ENCODE results near the gene FAM200B. TPM values are rescaled to one million over a fixed set of nuclear protein-coding genes. Genes with fewer than 3 reads are reported as not detected.

FAM200B gene
- total and polyA plus RNA-seq, 2 donors (not counting 1 experiment from before 2014, with no cell fraction given) = 22.6 to 35.1 TPM

- H3K9me3 ChIP-seq (ENCODE audit: control insufficient read depth, insufficient read depth, low read depth, low read length) = no peaks in the 10 kb centered on the region
- H3K4me2 ChIP-seq (ENCODE audit: extremely low read depth, insufficient read depth, low read length) = peak overlapping the region; percentile 41
- TF ChIP-seq EZH2 (IDR thresholded peaks at IDR 0.05; ENCODE audit: low read length, missing control alignments) (no peak), CTCF (conservative IDR thresholded peaks at IDR 0.05 in 1 of 2, IDR thresholded peaks at IDR 0.05 in 1 of 2; ENCODE audit: low read depth in 1 of 2, low read length in 2 of 2) (no peak)
- H4K20me1 ChIP-seq (ENCODE audit: control insufficient read depth, extremely low read depth, insufficient read depth, low read length) = no peaks in the 10 kb centered on the region
- no peaks in the 10 kb centered on the region for H3K27me3 ChIP-seq (ENCODE audit: control insufficient read depth, insufficient read depth, low read length)
- peak in 1 of 2 donors; percentile 75 for DNase-seq (ENCODE audit: low read depth in 2 of 2)
- peaks cover 24% of the 10 kb centered on the region for H3K4me1 ChIP-seq (ENCODE audit: control insufficient read depth, extremely low read depth, insufficient read depth, low read length)
- no peaks in the 10 kb centered on the region for H3K36me3 ChIP-seq (ENCODE audit: control insufficient read depth, insufficient read depth, low read length)
- H3K9ac ChIP-seq (ENCODE audit: insufficient read depth, low read length) = no peak overlapping the region
- H3K27ac ChIP-seq (ENCODE audit: insufficient read depth, low read length) = peak overlapping the region; percentile 61
- no peak overlapping the region for H3K4me3 ChIP-seq (replicated peaks in 1 of 4; ENCODE audit: control extremely low read depth in 1 of 4, insufficient read depth in 1 of 4, low read depth in 3 of 4, low read length in 4 of 4)
- H3K79me2 ChIP-seq (ENCODE audit: control insufficient read depth, insufficient read depth, low read length) = no peaks in the 10 kb centered on the region
- no peak overlapping the region for H2AFZ ChIP-seq (ENCODE audit: low read length)
Measured at GRCh38 chr4:15691346-15692135, 9.9 kb downstream of the FAM200B start.

GRCh38 chr4:15692602-15693001 is 11.0 kb downstream of the FAM200B start:
- Histone ChIP-seq H3K27me3 (ENCODE audit: control insufficient read depth, insufficient read depth, low read length) (no peaks in the 10 kb centered on the region), H2AFZ (ENCODE audit: low read length) (no peak overlapping the region), H3K4me3 (replicated peaks in 1 of 4; ENCODE audit: control extremely low read depth in 1 of 4, insufficient read depth in 1 of 4, low read depth in 3 of 4, low read length in 4 of 4) (no peak overlapping the region), H3K4me1 (ENCODE audit: control insufficient read depth, extremely low read depth, insufficient read depth, low read length) (peaks cover 24% of the 10 kb centered on the region), H3K27ac (ENCODE audit: insufficient read depth, low read length) (no peak overlapping the region), H4K20me1 (ENCODE audit: control insufficient read depth, extremely low read depth, insufficient read depth, low read length) (no peaks in the 10 kb centered on the region), H3K9ac (ENCODE audit: insufficient read depth, low read length) (no peak overlapping the region), H3K36me3 (ENCODE audit: control insufficient read depth, insufficient read depth, low read length) (no peaks in the 10 kb centered on the region), H3K9me3 (ENCODE audit: control insufficient read depth, insufficient read depth, low read depth, low read length) (no peaks in the 10 kb centered on the region), H3K79me2 (ENCODE audit: control insufficient read depth, insufficient read depth, low read length) (no peaks in the 10 kb centered on the region), H3K4me2 (ENCODE audit: extremely low read depth, insufficient read depth, low read length) (no peak overlapping the region)
- peak in 1 of 2 donors; percentile 45 for DNase-seq (ENCODE audit: low read depth in 2 of 2)
- TF ChIP-seq CTCF (conservative IDR thresholded peaks at IDR 0.05 in 1 of 2, IDR thresholded peaks at IDR 0.05 in 1 of 2; ENCODE audit: low read depth in 1 of 2, low read length in 2 of 2) (no peak), EZH2 (IDR thresholded peaks at IDR 0.05; ENCODE audit: low read length, missing control alignments) (no peak)

GRCh38 chr4:15694431-15694830 is 12.8 kb downstream of the FAM200B start:
- no peak overlapping the region for H3K4me2 ChIP-seq (ENCODE audit: extremely low read depth, insufficient read depth, low read length)
- peaks cover 24% of the 10 kb centered on the region for H3K4me1 ChIP-seq (ENCODE audit: control insufficient read depth, extremely low read depth, insufficient read depth, low read length)
- no peaks in the 10 kb centered on the region for H4K20me1 ChIP-seq (ENCODE audit: control insufficient read depth, extremely low read depth, insufficient read depth, low read length)
- H2AFZ ChIP-seq (ENCODE audit: low read length) = no peak overlapping the region
- DNase-seq (ENCODE audit: low read depth in 2 of 2) = peak in 1 of 2 donors; percentile 65
- H3K79me2 ChIP-seq (ENCODE audit: control insufficient read depth, insufficient read depth, low read length) = no peaks in the 10 kb centered on the region
- H3K9me3 ChIP-seq (ENCODE audit: control insufficient read depth, insufficient read depth, low read depth, low read length) = no peaks in the 10 kb centered on the region
- H3K9ac ChIP-seq (ENCODE audit: insufficient read depth, low read length) = no peak overlapping the region
- H3K27me3 ChIP-seq (ENCODE audit: control insufficient read depth, insufficient read depth, low read length) = no peaks in the 10 kb centered on the region
- TF ChIP-seq EZH2 (IDR thresholded peaks at IDR 0.05; ENCODE audit: low read length, missing control alignments) = no peak
- TF ChIP-seq CTCF (conservative IDR thresholded peaks at IDR 0.05 in 1 of 2, IDR thresholded peaks at IDR 0.05 in 1 of 2; ENCODE audit: low read depth in 1 of 2, low read length in 2 of 2) = no peak
- H3K36me3 ChIP-seq (ENCODE audit: control insufficient read depth, insufficient read depth, low read length) = no peaks in the 10 kb centered on the region
- H3K4me3 ChIP-seq (replicated peaks in 1 of 4; ENCODE audit: control extremely low read depth in 1 of 4, insufficient read depth in 1 of 4, low read depth in 3 of 4, low read length in 4 of 4) = no peak overlapping the region
- H3K27ac ChIP-seq (ENCODE audit: insufficient read depth, low read length) = no peak overlapping the region

Measured in fibroblast of lung (primary cell).